ENCODE data around the gene S100A13.
"Not testable (repeated sequence)": the region's sequence is repeated elsewhere in the genome, so short reads cannot be mapped to it uniquely, and the experiment has no call there.

The S100A13 gene

GRCh38 chr1:153606194-153606593, 21.1 kb downstream of the S100A13 start:
- no peak for DNase-seq (ENCODE audit: low read depth in 2 of 2)

GRCh38 chr1:153602749-153603148, 24.6 kb downstream of the S100A13 start:
- DNase-seq (ENCODE audit: low read depth in 2 of 2) = no peak

DNA sequence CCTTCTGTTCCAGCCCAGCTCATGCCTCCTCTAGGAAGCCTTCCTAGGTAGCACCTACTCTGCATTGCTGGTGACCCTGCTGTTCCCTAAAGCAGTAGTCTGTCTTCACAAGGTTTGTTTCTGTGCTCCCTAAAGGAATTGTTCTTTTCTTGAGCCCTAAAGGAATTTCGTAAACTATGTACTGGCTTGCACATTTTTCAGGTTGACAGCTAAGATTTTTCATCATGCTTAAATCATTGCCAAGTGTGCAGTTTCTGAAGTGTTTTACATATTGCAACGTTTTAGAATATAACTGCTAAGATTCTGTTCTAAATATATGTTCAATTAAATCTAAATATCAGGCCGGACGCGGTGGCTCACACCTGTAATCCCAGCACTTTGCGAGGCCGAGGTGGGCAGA, 27.5 kb downstream of the S100A13 start:
- no peak for DNase-seq (ENCODE audit: low read depth in 2 of 2)

DNA sequence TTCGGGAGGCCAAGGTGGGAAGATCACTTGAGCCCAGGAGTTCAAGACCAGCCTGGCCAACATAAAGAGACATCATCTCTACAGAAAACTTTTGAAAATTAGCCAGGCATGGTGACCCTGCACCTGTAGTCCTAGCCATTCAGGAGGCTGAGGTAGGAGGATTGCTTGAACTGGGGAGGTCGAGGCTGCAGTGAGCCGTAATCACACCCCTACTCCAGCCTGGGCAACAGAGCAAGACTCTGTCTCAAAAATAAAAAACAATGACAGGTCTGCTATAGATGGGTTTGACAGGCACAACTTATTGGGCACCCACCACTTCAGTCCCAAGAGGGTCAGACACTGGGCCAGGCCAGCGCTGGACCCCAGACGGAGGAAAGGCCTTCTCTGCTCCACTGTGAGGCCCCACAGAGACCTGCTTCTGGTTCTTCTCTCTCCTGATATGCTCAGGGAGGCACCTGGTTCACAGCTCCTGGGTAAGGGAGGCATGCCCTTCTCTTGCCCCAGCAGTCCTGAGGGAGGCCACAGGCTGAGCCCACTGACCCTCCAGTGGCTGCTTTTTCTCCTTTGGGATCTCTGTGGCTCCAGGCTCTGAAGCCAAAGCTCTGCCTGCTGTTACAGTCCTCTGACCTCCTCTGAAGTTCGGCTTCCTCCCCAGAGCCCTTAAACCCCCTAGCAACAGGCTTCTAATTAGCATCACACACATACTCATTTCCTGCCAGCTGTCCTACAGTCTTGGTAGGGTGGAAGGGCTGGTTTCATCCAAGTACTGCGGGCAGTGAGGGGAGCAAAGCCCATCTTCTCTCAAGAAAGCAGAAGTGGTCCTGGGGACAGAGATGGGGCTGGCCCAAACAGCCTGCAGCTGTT, 28.8 kb downstream of the S100A13 start:
- peak; percentile 35 to 40 for DNase-seq (ENCODE audit: low read depth in 2 of 2)

- DNase-seq (ENCODE audit: low read depth in 2 of 2) = no peak
Observed at GRCh38 chr1:153597206-153597605, 30.1 kb downstream of the S100A13 start.

GRCh38 chr1:153592748-153593147, 34.6 kb downstream of the S100A13 start:
- DNase-seq (ENCODE audit: low read depth in 2 of 2) = no peak

DNA sequence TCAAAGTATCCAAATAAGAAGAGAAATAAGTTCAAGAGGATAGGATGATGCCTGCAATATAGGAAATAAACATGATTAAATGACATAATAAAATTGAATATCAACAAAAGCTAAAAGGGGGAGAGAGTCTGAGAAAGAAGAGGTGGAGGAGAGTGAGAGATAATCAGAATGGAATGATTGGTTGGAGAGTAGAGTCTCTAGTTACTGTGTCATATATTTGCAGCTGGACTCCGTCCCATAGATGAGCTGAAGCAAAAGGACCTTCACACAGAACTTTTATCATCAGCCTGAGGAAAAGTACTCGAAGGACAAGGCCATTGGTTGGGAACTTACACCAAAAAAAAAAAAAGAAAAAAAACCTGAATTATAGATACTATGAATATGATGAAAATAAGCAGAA, 38.8 kb downstream of the S100A13 start:
- DNase-seq (ENCODE audit: low read depth in 2 of 2) = no peak

GRCh38 chr1:153588033-153588432, 39.3 kb downstream of the S100A13 start:
- not testable (repeated sequence) for DNase-seq (ENCODE audit: low read depth in 2 of 2)

- no peak for DNase-seq (ENCODE audit: low read depth in 2 of 2)
Observed at GRCh38 chr1:153587314-153587713, 40.0 kb downstream of the S100A13 start.

- no peak for DNase-seq (ENCODE audit: low read depth in 2 of 2)
Observed at GRCh38 chr1:153586347-153586746, 41.0 kb downstream of the S100A13 start.

GRCh38 chr1:153585006-153585405, 42.3 kb downstream of the S100A13 start:
- DNase-seq (ENCODE audit: low read depth in 2 of 2) = no peak

DNA sequence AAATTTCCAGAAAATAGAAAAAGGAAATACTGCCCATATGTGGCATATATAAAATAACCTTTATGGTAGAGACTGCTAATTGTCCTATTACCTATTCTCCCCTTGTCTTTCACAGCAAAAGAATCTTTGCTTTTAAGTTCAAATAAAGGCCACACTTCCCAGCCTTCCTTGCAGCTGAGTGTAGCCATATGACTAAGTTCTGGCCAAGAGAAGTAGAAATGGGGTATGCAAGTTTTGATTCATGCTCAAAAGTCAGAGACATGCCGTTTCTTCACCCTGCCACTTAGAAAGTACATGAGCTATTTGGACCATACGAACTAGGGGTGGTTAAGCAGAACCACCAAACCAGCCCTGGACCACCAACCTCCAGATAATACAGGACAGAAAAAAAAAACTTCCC, 43.3 kb downstream of the S100A13 start:
- DNase-seq (ENCODE audit: low read depth in 2 of 2) = no peak

GRCh38 chr1:153583514-153583913, 43.8 kb downstream of the S100A13 start:
- DNase-seq (ENCODE audit: low read depth in 2 of 2) = not testable (repeated sequence)

DNA sequence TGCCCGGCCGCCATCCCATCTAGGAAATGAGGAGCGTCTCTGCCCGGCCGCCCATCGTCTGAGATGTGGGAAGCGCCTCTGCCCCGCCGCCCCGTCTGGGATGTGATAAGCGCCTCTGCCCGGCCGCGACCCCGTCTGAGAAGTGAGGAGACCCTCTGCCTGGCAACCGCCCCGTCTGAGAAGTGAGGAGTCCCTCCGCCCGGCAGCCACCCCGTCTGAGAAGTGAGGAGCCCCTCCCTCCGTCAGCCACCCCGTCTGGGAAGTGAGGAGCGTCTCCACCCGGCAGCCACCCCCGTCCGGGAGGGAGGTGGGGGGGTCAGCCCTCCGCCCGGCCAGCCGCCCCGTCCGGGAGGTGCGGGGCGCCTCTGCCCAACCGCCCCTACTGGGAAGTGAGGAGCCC, 44.5 kb downstream of the S100A13 start:
- not testable (repeated sequence) for DNase-seq (ENCODE audit: low read depth in 2 of 2)

- no peak for DNase-seq (ENCODE audit: low read depth in 2 of 2)
Observed at GRCh38 chr1:153578936-153579335, 48.4 kb downstream of the S100A13 start.

DNA sequence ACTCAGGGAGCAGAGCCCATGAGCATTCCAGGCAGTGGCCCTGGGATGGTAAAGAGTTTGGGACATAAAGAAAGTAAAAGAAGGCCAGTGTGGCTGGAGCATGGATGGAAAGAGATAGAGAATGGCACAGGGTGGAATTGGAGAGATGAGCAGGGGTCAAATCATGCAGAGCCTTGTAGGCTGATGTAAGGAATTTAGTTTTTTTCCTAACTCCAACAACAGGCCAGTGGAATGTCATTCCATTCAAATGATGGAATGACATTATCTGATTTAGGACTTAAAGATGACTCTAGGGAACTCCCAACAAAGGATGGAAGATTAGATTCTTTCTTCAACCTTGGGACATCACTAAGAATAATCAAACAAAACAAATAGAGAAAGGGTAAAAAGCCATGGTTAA, 48.8 kb downstream of the S100A13 start:
- DNase-seq (ENCODE audit: low read depth in 2 of 2) = peak; percentile 46 to 52

DNA sequence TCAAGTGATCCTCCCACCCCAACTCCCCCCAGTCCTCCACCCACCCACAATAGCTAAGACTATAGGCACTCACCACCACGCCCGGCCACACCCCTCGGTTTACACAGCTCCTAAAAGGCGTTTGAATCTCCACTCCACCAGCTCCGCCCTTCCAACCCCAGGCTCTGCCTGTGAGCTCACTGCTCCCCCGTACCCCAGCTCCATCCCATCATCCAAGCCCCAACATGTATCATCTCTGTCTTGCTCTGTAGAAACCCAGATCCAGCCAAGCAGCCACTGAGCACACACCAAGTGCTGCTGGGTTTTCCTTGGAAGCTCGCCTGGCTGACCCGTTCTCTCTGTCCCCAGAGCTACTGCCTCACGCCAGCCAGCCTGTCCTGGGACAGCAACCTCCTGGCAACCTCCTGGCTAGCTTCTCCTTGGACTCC, 49.7 kb downstream of the S100A13 start:
- no peak for DNase-seq (ENCODE audit: low read depth in 2 of 2)

DNA sequence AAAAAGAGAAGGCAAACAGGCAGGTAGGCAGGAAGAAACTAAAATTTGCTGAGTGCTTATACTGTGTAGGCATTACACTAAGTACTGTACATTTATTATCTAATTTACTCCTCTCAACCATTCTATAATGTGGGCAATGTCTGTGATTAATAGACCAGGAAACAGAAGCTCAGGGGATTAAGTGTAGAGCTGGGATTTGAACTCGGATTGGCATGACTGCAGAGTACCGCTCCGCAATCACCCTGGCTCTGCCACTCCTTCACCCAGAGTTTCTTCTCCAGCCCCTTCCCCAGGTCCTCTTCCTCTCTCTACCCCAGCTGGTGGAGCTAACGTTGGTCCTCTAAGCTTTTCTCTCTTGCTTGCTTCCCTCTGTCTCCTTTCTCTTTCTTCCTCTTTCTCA, 50.2 kb downstream of the S100A13 start:
- no peak for DNase-seq (ENCODE audit: low read depth in 2 of 2)

- DNase-seq (ENCODE audit: low read depth in 2 of 2) = not testable (repeated sequence)
Observed at GRCh38 chr1:153575497-153575896, 51.8 kb downstream of the S100A13 start.

GRCh38 chr1:153575081-153575491, 52.2 kb downstream of the S100A13 start:
- DNase-seq (ENCODE audit: low read depth in 2 of 2) = not testable (repeated sequence)

GRCh38 chr1:153573351-153573750, 54.0 kb downstream of the S100A13 start:
- no peak for DNase-seq (ENCODE audit: low read depth in 2 of 2)

DNA sequence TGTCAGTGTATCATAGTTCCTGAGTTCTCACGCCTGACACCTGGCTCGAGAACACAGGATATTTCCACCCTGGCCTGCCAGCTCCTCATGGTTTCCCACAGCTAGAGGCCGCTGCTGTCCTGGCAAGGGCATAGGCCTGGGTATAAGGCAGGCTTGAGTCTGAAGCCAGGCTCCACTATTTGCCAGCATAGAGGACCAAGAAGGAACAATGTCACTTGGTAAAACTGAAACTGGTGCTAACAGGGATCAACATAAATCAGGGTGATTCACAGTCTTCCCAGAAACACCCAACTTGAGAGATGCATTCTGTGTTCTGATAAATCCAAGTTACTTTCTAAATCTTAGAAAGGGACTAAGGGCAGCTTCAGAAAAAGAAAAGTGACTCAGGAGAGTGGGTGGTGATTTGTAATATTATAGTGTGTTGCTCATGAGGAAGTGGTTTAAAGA, 54.7 kb downstream of the S100A13 start:
- peak; percentile 47 to 48 for DNase-seq (ENCODE audit: low read depth in 2 of 2)

DNA sequence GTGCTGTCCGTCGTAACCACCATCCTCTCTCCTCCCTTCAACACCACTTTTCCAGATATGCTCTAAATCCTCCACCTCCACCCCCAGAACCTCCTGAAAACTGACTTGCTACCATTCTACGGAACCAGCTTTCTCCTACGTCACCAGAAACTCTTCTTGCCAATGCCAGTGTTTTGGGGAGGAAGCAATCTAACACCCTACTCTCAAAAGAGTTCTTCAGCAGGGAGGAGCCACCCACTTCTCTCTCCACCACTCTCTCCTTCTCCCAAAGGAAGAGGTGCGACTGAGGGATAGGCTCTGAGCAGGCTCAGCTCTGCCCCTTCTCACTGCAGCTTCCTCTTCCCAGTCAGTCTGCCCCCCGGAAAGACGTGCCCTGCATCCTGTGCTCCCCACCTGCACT, 55.6 kb downstream of the S100A13 start:
- DNase-seq (ENCODE audit: low read depth in 2 of 2) = no peak

DNA sequence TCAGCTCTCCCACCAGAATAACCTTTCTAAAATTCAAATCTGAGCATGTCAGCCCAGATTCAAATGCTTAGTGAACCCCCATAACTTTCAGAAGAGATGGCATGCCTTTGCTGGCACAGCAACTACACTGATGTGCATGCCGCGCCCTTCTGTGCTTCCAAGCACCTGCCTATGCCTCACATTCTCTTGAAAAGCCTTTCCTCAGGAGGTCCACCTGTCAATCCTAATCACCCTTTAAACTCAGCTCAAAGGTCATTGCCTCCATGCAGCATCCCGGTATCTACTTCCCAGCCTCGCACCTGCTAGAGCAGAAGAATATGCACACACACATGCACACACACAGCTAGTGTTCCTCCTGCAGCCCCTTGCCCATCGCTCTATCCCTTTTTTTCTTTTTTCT, 56.4 kb downstream of the S100A13 start:
- DNase-seq (ENCODE audit: low read depth in 2 of 2) = no peak

Measured in fibroblast of skin of left quadriceps (primary cell).